Type B pancreatic cell (in vitro differentiated cells): ENCODE measurements around the gene ACSS3. TPM values are rescaled to one million over a fixed set of nuclear protein-coding genes. Genes with fewer than 3 reads are reported as not detected.
A peak's percentile ranks its signal among the peaks of the same experiment; 100 is the strongest.
"Not testable (repeated sequence)": the region's sequence is repeated elsewhere in the genome, so short reads cannot be mapped to it uniquely, and the experiment has no call there.

Experiments
- DNase-seq: peaks from one replicate; pipeline ENCODE4 v3.0.0; 2021; ENCODE audit warnings: mixed read lengths; ENCODE audit not compliant: unreplicated experiment; ENCODE audit errors: extremely low spot score
- H3K27ac Mint-ChIP-seq: 2 replicates; pipeline ENCODE4 v1.8.0; 2021; ENCODE audit warnings: mild to moderate bottlenecking, mixed read lengths
- H3K27me3 Mint-ChIP-seq: 2 replicates; pipeline ENCODE4 v1.8.0; 2021; ENCODE audit warnings: mixed read lengths
- H3K36me3 Mint-ChIP-seq: 2 replicates; pipeline ENCODE4 v1.8.0; 2021; ENCODE audit warnings: mixed read lengths
- H3K4me1 Mint-ChIP-seq: one replicate; pipeline ENCODE4 v1.8.0; 2021; ENCODE audit warnings: mixed read lengths; ENCODE audit not compliant: unreplicated experiment
- H3K4me3 Mint-ChIP-seq: 2 replicates; pipeline ENCODE4 v1.8.0; 2021; ENCODE audit warnings: mild to moderate bottlenecking, mixed read lengths
- H3K9me3 Mint-ChIP-seq: 2 replicates; pipeline ENCODE4 v1.8.0; 2021; ENCODE audit warnings: mixed read lengths
- CTCF ChIP-seq: fragments of 200-600 bp; sonication (generic); conservative IDR thresholded peaks from 2 replicates; pipeline ENCODE4 v1.5.0; 2021; ENCODE audit warnings: antibody characterized with exemption, mild to moderate bottlenecking
- total RNA-seq: library from RNA; stranded (reverse); gene quantifications from 2 replicates; pipeline ENCODE4 v1.2.1, GENCODE V29; 2021; ENCODE audit warnings: low replicate concordance

The ACSS3 gene
- total RNA-seq, 1 donor from 2014 or later, result 28.0 TPM

- Mint-ChIP-seq H3K4me1 (peaks cover 39% of the 10 kb centered on the region), H3K27me3 (no peaks in the 10 kb centered on the region), H3K27ac (peak overlapping the region; percentile 2), H3K9me3 (no peaks in the 10 kb centered on the region), H3K36me3 (no peaks in the 10 kb centered on the region), H3K4me3 (no peak overlapping the region)
- no peak for DNase-seq
- no peak for TF ChIP-seq CTCF
These were observed 130.5 kb downstream of the ACSS3 start for GRCh38 chr12:81208187-81208911.

GRCh38 chr12:81209012-81209411 is 131.1 kb downstream of the ACSS3 start:
- Mint-ChIP-seq H3K36me3 (no peaks in the 10 kb centered on the region), H3K9me3 (no peaks in the 10 kb centered on the region), H3K4me1 (peaks cover 39% of the 10 kb centered on the region), H3K27me3 (no peaks in the 10 kb centered on the region), H3K4me3 (no peak overlapping the region), H3K27ac (no peak overlapping the region)
- DNase-seq, result no peak
- no peak for TF ChIP-seq CTCF

- H3K27ac Mint-ChIP-seq, DNase-seq, H3K9me3 Mint-ChIP-seq, H3K4me3 Mint-ChIP-seq, H3K27me3 Mint-ChIP-seq, H3K36me3 Mint-ChIP-seq: not testable (repeated sequence)
- H3K4me1 Mint-ChIP-seq, result peaks cover 39% of the 10 kb centered on the region
These were observed 131.9 kb downstream of the ACSS3 start for GRCh38 chr12:81209772-81210225.

GRCh38 chr12:81211306-81211705 is 133.4 kb downstream of the ACSS3 start:
- no peaks in the 10 kb centered on the region for H3K9me3 Mint-ChIP-seq
- no peaks in the 10 kb centered on the region for H3K27me3 Mint-ChIP-seq
- DNase-seq, result no peak
- no peak for TF ChIP-seq CTCF
- no peak overlapping the region for H3K4me3 Mint-ChIP-seq
- no peaks in the 10 kb centered on the region for H3K36me3 Mint-ChIP-seq
- H3K27ac Mint-ChIP-seq, result no peak overlapping the region
- peaks cover 31% of the 10 kb centered on the region for H3K4me1 Mint-ChIP-seq

GRCh38 chr12:81212996-81213696 is 135.3 kb downstream of the ACSS3 start:
- no peak overlapping the region for H3K27ac Mint-ChIP-seq
- no peak overlapping the region for H3K4me3 Mint-ChIP-seq
- H3K9me3 Mint-ChIP-seq, result no peaks in the 10 kb centered on the region
- H3K36me3 Mint-ChIP-seq, result no peaks in the 10 kb centered on the region
- TF ChIP-seq CTCF, result no peak
- no peaks in the 10 kb centered on the region for H3K27me3 Mint-ChIP-seq
- H3K4me1 Mint-ChIP-seq, result peaks cover 18% of the 10 kb centered on the region
- DNase-seq, result no peak

- Mint-ChIP-seq H3K4me1 (peaks cover 8% of the 10 kb centered on the region), H3K9me3 (no peaks in the 10 kb centered on the region), H3K4me3 (no peak overlapping the region), H3K27me3 (no peaks in the 10 kb centered on the region), H3K36me3 (no peaks in the 10 kb centered on the region), H3K27ac (no peak overlapping the region)
- no peak for TF ChIP-seq CTCF
- DNase-seq, result no peak
These were observed 138.9 kb downstream of the ACSS3 start for GRCh38 chr12:81216739-81217138.
